NCI-H1694 treated with DMSO at 0.1 percent for 48 hours (cell line): ENCODE measurements around the gene BANF2.

Experiments
- DNase-seq: peaks from one replicate; lab custom pipeline; 2025; lab: John Stamatoyannopoulos, UW

Gene BANF2

GRCh38 chr20:17710379-17711266, 10.9 kb downstream of the BANF2 start:
- DNase-seq, result no peak

DNA sequence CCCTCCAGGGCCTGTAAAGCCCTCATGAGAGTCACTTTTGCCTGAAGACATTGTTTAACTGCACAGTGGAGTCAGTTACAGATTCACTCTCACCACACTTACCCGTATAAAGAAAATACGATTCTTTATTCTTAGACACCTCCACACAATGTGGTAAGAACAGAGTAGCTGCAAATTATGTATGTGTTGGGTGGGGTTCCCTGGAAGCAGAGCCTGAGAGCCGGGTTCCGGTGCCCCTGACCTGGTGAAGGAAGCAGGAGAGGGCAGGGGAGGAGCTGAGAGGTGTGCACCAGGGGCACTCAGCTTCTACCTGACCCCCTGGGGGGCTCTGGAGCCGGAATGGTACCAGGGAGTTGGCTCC, 11.5 kb downstream of the BANF2 start:
- no peak for DNase-seq

GRCh38 chr20:17712201-17712600, 12.4 kb downstream of the BANF2 start:
- DNase-seq, result no peak

GRCh38 chr20:17712708-17713107, 12.9 kb downstream of the BANF2 start:
- DNase-seq, result no peak

GRCh38 chr20:17714597-17714996, 14.8 kb downstream of the BANF2 start:
- DNase-seq, result no peak

GRCh38 chr20:17715075-17715474, 15.3 kb downstream of the BANF2 start:
- DNase-seq, result no peak

DNA sequence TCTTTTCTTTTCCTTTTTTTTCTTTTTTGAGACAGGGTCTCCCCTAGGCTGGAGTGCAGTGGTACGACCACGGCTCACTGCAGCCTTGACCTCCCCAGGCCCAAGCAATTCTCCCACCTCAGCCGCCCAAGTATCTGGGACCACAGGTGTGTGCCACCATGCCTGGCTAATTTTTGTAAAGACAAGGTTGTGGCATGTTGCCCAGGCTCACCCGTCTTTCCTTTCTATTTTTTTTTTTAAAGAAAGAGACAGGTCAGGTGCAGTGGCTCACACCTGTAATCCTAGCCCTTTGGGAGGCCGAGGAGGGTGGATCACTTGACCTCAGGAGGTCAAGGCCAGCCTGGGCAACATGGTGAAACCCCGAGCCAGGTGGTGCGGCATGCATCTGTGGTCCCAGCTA, 16.6 kb downstream of the BANF2 start:
- no peak for DNase-seq

GRCh38 chr20:17720755-17721154, 21.0 kb downstream of the BANF2 start:
- DNase-seq, result no peak

DNA sequence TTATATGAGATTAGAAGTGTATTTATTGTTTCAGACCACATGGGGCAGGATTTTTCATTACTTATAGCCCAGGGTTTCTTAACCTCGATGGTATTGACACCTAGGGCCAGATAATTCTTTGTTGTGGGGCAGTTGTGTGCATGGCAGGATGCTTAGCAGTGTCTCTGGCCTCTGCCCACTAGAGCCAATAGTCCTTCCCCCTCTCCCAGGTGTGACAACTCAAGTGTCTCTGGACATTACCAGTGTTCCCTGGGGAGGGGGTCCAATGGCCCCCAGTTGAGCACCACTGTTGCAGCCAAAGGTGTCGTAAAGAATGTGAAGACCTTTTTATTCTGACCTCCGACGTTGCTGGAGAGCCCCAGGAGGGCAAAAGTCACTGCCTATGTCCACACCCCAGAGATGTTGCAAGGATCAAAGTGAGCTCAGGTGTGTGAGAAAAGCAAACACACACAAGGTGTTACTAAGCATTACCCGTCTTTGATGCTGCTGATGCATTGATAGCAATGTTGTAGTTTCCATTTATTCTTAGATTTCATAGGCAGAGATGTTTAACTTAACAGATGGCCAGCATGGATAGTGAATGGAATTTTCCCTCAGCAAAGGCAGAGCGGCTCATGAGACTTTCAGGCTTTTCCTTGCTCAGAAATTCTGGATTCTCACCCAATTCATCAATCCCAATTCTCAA, 22.2 kb downstream of the BANF2 start:
- DNase-seq, result no peak

GRCh38 chr20:17722493-17723300, 22.9 kb downstream of the BANF2 start:
- no peak for DNase-seq

DNA sequence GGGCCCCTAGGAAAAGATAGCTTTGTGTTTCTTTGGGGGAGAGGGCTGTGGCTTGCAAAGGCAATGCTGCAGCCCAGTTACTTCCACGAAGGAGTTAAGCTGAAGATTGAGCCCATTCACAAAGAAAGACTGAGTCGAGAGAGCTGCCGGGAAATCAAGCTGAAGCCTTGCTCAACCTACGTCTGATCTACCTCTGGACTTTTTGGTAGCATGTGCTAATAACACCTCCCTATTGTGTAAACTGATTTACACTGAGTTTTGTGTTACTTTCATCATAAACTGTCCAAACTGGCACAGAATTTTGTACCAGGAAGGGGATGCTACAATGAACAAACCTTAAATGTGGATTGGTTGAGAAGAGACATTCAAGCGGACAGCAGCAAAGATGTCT, 23.5 kb downstream of the BANF2 start:
- DNase-seq, result no peak

DNA sequence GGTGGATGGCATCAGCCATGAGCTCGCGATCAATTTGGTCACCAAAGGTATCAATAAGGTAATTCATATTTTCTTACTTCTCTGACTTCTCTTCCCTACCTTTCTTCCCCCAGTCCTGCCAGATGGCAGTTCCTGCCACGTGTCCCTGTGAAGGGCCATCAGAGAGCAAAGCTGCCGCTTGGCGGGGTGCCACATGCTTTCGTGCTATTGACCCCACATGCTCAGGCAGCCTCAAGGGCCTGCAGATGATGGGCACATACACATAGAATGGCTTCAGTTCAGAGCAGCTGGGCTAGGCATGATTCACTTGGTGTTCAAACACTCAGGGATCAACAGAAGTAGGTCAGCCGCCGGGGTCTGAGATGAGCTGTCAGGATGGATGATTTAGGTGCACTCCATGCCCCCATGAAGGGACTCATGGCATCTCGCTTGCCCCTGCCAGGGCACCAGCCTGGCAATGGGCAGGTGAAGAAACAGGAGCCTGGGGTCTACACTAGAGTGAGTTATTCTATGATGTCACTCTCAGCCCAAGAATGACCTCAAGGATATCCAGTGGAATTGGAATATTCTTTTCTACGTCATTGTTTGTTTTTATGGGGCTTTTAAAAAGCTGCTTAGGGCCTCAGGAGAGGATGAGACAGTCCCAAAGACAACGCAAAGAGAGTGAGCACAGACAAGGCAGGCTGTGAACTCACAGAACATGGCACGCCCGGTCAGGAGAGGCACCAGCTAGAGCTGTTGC, 25.5 kb downstream of the BANF2 start:
- no peak for DNase-seq

DNA sequence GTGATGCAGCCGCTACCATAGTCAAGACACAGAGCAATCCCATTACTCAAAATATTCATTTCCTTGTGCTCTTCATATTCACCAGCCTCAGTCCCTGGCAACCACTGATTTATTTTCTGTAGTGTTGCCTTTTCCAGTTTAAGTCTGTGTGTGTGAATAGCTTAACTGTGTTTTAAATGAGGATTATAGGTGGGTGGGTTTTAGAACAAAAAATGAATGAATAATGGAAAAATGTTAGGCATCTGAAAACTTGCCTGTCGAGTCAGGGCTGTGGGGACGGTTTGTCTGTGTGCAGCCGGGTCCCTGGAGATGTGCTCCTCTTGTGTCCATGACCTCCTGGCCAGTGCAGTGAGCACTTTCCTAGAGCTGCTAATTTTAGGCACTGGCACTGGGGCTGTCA, 27.1 kb downstream of the BANF2 start:
- DNase-seq, result no peak

DNA sequence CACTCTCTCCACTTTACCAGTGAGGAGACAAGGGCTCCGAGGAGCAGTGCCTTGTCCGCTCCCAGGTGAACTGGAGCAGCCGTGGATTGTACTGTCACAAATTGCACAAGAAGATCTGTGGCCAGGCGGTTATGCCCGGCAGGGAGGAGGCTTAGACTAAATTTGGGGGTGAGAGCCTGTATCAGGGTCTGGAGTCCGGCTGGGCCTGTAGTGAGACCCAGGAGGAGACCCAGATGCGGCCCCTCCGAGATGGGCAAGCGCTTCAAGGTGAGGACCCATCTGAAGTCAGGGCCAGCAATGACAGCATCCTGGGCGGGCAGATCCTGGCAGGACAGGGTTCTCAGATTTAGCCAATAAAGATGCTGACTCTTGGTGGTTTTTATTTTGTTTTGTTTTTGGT, 27.6 kb downstream of the BANF2 start:
- DNase-seq, result no peak

- DNase-seq, result no peak
Measured at GRCh38 chr20:17728074-17728473, 28.3 kb downstream of the BANF2 start.

DNA sequence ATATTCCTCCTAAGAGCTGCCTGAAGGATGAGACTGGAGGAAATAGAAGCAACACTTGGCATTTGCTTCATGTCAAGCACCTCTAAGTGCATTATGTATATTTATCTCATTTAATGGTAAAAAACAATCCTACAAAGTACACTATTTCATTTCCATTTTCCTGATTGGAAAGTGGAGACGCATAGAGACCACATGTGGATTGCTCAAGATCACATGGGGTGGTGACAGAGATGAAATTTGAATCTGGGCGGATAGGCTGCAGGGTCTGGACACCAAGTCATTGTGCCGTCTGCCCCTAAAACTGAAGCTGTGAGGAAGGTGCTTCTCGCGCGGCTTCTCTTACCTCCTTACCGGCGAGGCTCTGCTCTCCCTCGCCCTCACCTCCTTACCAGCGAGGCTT, 30.3 kb downstream of the BANF2 start:
- DNase-seq, result no peak

GRCh38 chr20:17731233-17731632, 31.5 kb downstream of the BANF2 start:
- DNase-seq, result no peak

DNA sequence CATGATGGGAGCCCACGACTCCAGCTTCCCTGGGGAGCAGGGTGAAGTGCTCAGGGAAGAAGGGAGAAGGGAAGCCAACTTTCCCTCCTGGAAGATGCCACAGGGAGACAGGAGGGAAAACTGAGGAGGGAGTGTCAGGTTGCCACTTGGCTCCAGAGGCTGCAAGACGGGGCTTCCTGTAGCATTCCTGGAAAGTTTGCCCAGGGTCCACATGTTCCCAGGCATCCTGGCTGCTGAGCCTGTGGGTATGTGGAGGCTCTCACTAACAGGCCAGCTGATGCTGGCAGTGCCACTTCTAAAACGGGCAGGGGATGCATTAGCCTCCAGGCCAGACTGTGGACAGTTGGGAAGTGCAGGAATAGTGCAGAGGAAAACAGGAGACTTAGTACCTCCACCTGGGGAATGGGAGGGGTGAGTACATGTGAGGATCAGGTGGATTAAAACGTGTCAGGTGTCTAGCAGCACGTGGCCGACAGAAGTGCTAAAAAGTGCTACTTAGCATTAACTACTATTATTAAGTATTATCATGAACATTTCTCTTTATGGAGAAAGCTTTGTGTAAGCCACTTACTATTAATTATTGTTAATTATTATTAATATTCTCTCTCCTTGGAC, 33.2 kb downstream of the BANF2 start:
- DNase-seq, result no peak

- DNase-seq, result no peak
Measured at GRCh38 chr20:17733767-17734304, 34.1 kb downstream of the BANF2 start.

DNA sequence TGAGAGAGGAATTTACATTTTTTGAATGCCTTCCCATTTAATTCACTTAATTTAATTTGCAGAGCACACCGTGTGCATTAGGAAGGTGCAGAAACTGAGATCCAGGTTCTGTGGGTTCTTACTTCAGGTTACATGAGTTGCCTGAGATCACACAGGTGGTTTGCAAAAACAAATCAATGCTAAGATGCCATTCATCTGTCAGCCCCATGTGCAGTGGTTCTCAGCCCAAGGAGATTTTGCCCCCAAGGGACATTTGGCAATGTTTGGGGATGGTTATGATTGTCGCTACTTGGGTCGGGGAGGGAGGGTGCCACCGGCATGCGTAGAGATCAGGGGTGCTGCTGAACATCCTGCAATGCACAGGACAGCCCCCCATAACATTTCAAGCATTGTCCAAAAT, 34.6 kb downstream of the BANF2 start:
- no peak for DNase-seq

- DNase-seq, result no peak
Measured at GRCh38 chr20:17735206-17735804, 35.5 kb downstream of the BANF2 start.
